Loucy (cell line): ENCODE data around the gene PLEK2.

Experiments
- H2AFZ ChIP-seq: fragments of 200-600 bp; sonication (generic); 2 replicates; pipeline ENCODE4 v1.6.0; 2016; ENCODE audit warnings: antibody characterized with exemption, mild to moderate bottlenecking, low read length, moderate library complexity
- H3F3A ChIP-seq: fragments of 200-600 bp; 2 replicates; pipeline ENCODE4 v1.6.0; 2016; ENCODE audit warnings: antibody characterized with exemption, low read depth, mild to moderate bottlenecking
- H3K27me3 ChIP-seq: fragments of 200-600 bp; sonication (generic); 2 replicates; pipeline ENCODE4 v1.6.1; 2014; ENCODE audit warnings: low read length, mild to moderate bottlenecking; ENCODE audit not compliant: insufficient read depth, poor library complexity, severe bottlenecking
- H3K36me3 ChIP-seq: fragments of 200-600 bp; sonication (generic); 2 replicates; pipeline ENCODE4 v1.6.1; 2016; ENCODE audit warnings: low read length; ENCODE audit not compliant: insufficient read depth
- H3K4me1 ChIP-seq: fragments of 200-600 bp; sonication (generic); 2 replicates; pipeline ENCODE4 v1.5.1; 2014; ENCODE audit warnings: low read length, mild to moderate bottlenecking; ENCODE audit not compliant: insufficient read depth, poor library complexity, severe bottlenecking
- H3K4me2 ChIP-seq: fragments of 200-600 bp; sonication (generic); 2 replicates; pipeline ENCODE4 v1.6.0; 2014; ENCODE audit warnings: antibody characterized with exemption, low read length, low read depth, mild to moderate bottlenecking; ENCODE audit not compliant: poor library complexity, severe bottlenecking
- H3K4me3 ChIP-seq: fragments of 200-600 bp; sonication (generic); 2 replicates; pipeline ENCODE4 v1.5.1; 2014; ENCODE audit warnings: low read length, mild to moderate bottlenecking, mixed read lengths; ENCODE audit not compliant: poor library complexity, severe bottlenecking
- H3K79me2 ChIP-seq: fragments of 200-600 bp; sonication (generic); 2 replicates; pipeline ENCODE4 v1.6.1; 2014; ENCODE audit warnings: low read length; ENCODE audit not compliant: insufficient read depth
- H3K9ac ChIP-seq: fragments of 200-600 bp; sonication (generic); 2 replicates; pipeline ENCODE4 v1.6.0; 2014; ENCODE audit warnings: mild to moderate bottlenecking, low read depth, low read length, moderate library complexity; ENCODE audit not compliant: poor library complexity, severe bottlenecking
- H3K9me2 ChIP-seq: fragments of 200-600 bp; sonication (generic); replicated peaks from 2 replicates; pipeline ENCODE4 v1.6.1; 2016; ENCODE audit warnings: low read depth, low read length, mixed read lengths
- H3K9me3 ChIP-seq: fragments of 200-600 bp; sonication (generic); 2 replicates; pipeline ENCODE4 v1.6.1; 2014; ENCODE audit warnings: mild to moderate bottlenecking, antibody characterized with exemption, low read length, low read depth; ENCODE audit not compliant: insufficient read depth
- H4K20me1 ChIP-seq: fragments of 200-600 bp; sonication (generic); 2 replicates; pipeline ENCODE4 v1.6.0; 2014; ENCODE audit warnings: antibody characterized with exemption, low read length, mild to moderate bottlenecking; ENCODE audit not compliant: insufficient read depth, poor library complexity, severe bottlenecking
- CTCF ChIP-seq: fragments of 200-600 bp; sonication (generic); conservative IDR thresholded peaks from 2 replicates; pipeline ENCODE4 v1.5.1; 2014; ENCODE audit warnings: mild to moderate bottlenecking, antibody characterized with exemption, low read length
- EZH2phosphoT487 ChIP-seq: fragments of 200-600 bp; IDR thresholded peaks from 2 replicates; pipeline ENCODE4 v1.6.1; 2018; ENCODE audit warnings: antibody characterized with exemption, mild to moderate bottlenecking, moderate library complexity, borderline replicate concordance

PLEK2 gene

DNA sequence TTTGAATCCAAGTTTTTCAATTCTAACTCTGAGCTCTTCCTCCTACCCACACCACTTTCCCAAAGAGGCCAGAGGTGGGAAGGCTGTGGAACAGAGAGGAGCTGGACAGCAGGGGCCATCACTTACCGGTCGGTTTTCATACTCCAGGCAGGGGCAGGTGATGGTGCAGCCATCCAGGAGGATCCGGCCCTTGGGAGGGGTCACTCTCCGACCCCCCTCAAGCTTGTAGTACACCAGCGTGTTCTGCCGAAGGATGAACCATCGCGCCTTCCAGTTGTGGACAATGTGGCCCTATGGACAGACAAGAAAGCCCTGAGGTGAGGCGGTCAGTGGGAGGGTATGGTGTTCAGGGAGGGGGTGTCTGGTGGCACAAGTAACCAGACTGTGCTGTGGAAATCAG lies 14.4 kb downstream of the PLEK2 start:
- Histone ChIP-seq H3K9me2 (no peaks in the 10 kb centered on the region), H3K9me3 (no peaks in the 10 kb centered on the region), H4K20me1 (no peaks in the 10 kb centered on the region), H3K4me1 (no peaks in the 10 kb centered on the region), H3K27me3 (no peaks in the 10 kb centered on the region), H2AFZ (no peak overlapping the region), H3K9ac (no peak overlapping the region), H3K36me3 (no peaks in the 10 kb centered on the region), H3K4me2 (no peak overlapping the region), H3F3A (no peaks in the 10 kb centered on the region), H3K4me3 (no peak overlapping the region), H3K79me2 (no peaks in the 10 kb centered on the region)
- no peak for TF ChIP-seq EZH2phosphoT487
- no peak for TF ChIP-seq CTCF

DNA sequence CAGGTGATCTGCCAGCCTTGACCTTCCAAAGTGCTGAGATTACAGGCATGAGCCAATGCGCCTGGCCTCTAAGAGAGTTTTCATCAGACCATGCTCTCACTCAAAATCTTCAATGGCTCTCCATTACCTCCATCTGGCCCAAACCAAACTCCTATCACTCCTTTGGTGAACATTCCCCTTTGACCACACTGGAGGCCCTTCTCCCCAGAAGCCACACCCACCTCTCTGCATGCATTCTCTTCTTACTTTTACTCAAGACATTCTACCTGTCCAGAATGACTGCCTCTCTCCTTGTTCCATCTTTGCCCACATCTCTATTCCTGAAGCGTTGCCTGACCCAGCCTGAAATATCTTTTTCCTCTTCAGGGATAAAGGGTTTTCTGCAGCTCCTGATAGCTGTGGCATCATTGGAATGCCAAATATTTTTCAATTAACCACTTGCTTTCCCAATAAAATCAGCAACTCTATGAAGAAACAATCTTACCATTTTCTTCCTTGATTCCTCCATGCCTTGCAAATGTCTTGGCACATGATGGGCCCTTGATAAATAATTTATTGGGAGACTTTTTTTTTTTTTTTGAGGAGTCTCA lies 15.5 kb downstream of the PLEK2 start:
- Histone ChIP-seq H4K20me1 (no peaks in the 10 kb centered on the region), H3K9me2 (no peaks in the 10 kb centered on the region), H3F3A (no peaks in the 10 kb centered on the region), H2AFZ (no peak overlapping the region), H3K4me2 (no peak overlapping the region), H3K9ac (no peak overlapping the region), H3K9me3 (no peaks in the 10 kb centered on the region), H3K36me3 (no peaks in the 10 kb centered on the region), H3K79me2 (no peaks in the 10 kb centered on the region), H3K4me1 (peaks cover 2% of the 10 kb centered on the region), H3K27me3 (no peaks in the 10 kb centered on the region), H3K4me3 (no peak overlapping the region)
- TF ChIP-seq CTCF (no peak), EZH2phosphoT487 (no peak)

DNA sequence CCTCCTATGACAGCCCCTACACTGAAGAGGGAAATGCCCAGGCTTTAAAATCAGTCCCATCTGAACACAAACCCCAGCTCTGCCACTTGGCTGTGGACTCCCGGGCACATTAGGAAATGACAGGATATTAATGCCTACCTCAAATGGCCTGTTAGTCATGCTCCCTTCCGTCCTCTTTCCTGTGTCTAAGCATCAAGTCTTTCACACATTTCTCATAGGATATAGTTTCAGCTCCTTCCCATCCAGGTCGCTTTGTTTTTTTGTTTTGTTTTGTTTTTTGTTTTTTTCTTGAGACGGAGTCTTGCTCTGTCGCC lies 16.1 kb downstream of the PLEK2 start:
- no peak overlapping the region for H3K4me2 ChIP-seq
- H3K27me3 ChIP-seq: no peaks in the 10 kb centered on the region
- H3K79me2 ChIP-seq: no peaks in the 10 kb centered on the region
- H2AFZ ChIP-seq: no peak overlapping the region
- no peak overlapping the region for H3K9ac ChIP-seq
- no peaks in the 10 kb centered on the region for H3K9me2 ChIP-seq
- H3K4me1 ChIP-seq: peaks cover 8% of the 10 kb centered on the region
- H3F3A ChIP-seq: no peaks in the 10 kb centered on the region
- H4K20me1 ChIP-seq: no peaks in the 10 kb centered on the region
- no peaks in the 10 kb centered on the region for H3K9me3 ChIP-seq
- no peak for TF ChIP-seq CTCF
- TF ChIP-seq EZH2phosphoT487: no peak
- no peaks in the 10 kb centered on the region for H3K36me3 ChIP-seq
- no peak overlapping the region for H3K4me3 ChIP-seq
